Urinary bladder (tissue), 4 donors: ENCODE measurements around the gene SERPINI1. TPM values are rescaled to one million over a fixed set of nuclear protein-coding genes. Genes with fewer than 3 reads are reported as not detected.

Source experiments
- DNase-seq: peaks from one replicate; pipeline ENCODE4 v3.0.0-alpha.2; 2015; ENCODE audit errors: extremely low spot score
- H3K27ac ChIP-seq: one replicate; pipeline ENCODE4 v1.5.1; 2013; ENCODE audit warnings: low read depth, mild to moderate bottlenecking, moderate library complexity
- H3K36me3 ChIP-seq: one replicate; pipeline ENCODE4 v1.6.1; 2013; ENCODE audit warnings: mild to moderate bottlenecking, moderate library complexity; ENCODE audit not compliant: insufficient read depth
- H3K4me1 ChIP-seq: one replicate; pipeline ENCODE4 v1.6.1; 2013; ENCODE audit warnings: mild to moderate bottlenecking, moderate library complexity; ENCODE audit not compliant: insufficient read depth
- H3K4me3 ChIP-seq: one replicate; pipeline ENCODE4 v1.5.1; 2013; ENCODE audit warnings: low read depth, low read length
- WGBS: extraction: QIAGEN DNeasy Blood & Tissue Kit; methylation state at CpG from one replicate; pipeline ENCODE4 v1.1.7; 2013; 5-methylcytosine and 5-hydroxymethylcytosine counted together
- polyA plus RNA-seq: library from polyadenylated mRNA; stranded (reverse); fragments of 200-250 nt; gene quantifications from one replicate; pipeline ENCODE4 v1.2.3, GENCODE V29; 2013
- total RNA-seq: library from RNA; depleted of rRNA; stranded (reverse); fragments of >200 nt; gene quantifications from one replicate; pipeline ENCODE4 v1.2.3, GENCODE V29; 2014
- donor health status: healthy with polysubstance abuse.
- donor health status: healthy.

The SERPINI1 gene
- total and polyA plus RNA-seq, 2 donors = 8.9 to 10.0 TPM

GRCh38 chr3:167829071-167829470, 93.5 kb downstream of the SERPINI1 start:
- Histone ChIP-seq H3K36me3 (no peaks in the 10 kb centered on the region), H3K4me1 (no peaks in the 10 kb centered on the region), H3K4me3 (no peak overlapping the region), H3K27ac (no peak overlapping the region)
- WGBS = 83% methylated on average over 2 of the region's 2 CpGs
- DNase-seq = no peak

GRCh38 chr3:167830007-167830406, 94.5 kb downstream of the SERPINI1 start:
- no peak overlapping the region for H3K27ac ChIP-seq
- 81% methylated on average over 4 of the region's 4 CpGs for WGBS
- no peak for DNase-seq
- no peaks in the 10 kb centered on the region for H3K4me1 ChIP-seq
- no peaks in the 10 kb centered on the region for H3K36me3 ChIP-seq
- H3K4me3 ChIP-seq = no peak overlapping the region

GRCh38 chr3:167835359-167835758, 99.8 kb downstream of the SERPINI1 start:
- no peak overlapping the region for H3K27ac ChIP-seq
- DNase-seq = no peak
- WGBS = 86% methylated on average over 5 of the region's 5 CpGs
- no peaks in the 10 kb centered on the region for H3K36me3 ChIP-seq
- no peaks in the 10 kb centered on the region for H3K4me1 ChIP-seq
- no peak overlapping the region for H3K4me3 ChIP-seq

GRCh38 chr3:167835953-167836352, 100.4 kb downstream of the SERPINI1 start:
- DNase-seq = no peak
- Histone ChIP-seq H3K4me1 (no peaks in the 10 kb centered on the region), H3K27ac (no peak overlapping the region), H3K4me3 (no peak overlapping the region), H3K36me3 (no peaks in the 10 kb centered on the region)
- 81% methylated on average over 4 of the region's 4 CpGs for WGBS

GRCh38 chr3:167837466-167837865, 101.9 kb downstream of the SERPINI1 start:
- Histone ChIP-seq H3K4me3 (no peak overlapping the region), H3K36me3 (no peaks in the 10 kb centered on the region), H3K27ac (no peak overlapping the region), H3K4me1 (no peaks in the 10 kb centered on the region)
- WGBS = 37% methylated on average over 2 of the region's 2 CpGs
- DNase-seq = no peak

GRCh38 chr3:167839460-167840134, 104.1 kb downstream of the SERPINI1 start:
- no peaks in the 10 kb centered on the region for H3K36me3 ChIP-seq
- no peak overlapping the region for H3K4me3 ChIP-seq
- H3K27ac ChIP-seq = no peak overlapping the region
- DNase-seq = no peak
- WGBS = 50% methylated on average over 4 of the region's 4 CpGs
- no peaks in the 10 kb centered on the region for H3K4me1 ChIP-seq

GRCh38 chr3:167840247-167840646, 104.7 kb downstream of the SERPINI1 start:
- no peak for DNase-seq
- H3K4me1 ChIP-seq = no peaks in the 10 kb centered on the region
- H3K4me3 ChIP-seq = no peak overlapping the region
- H3K36me3 ChIP-seq = no peaks in the 10 kb centered on the region
- WGBS = 86% methylated on average over 3 of the region's 3 CpGs
- H3K27ac ChIP-seq = no peak overlapping the region

- Histone ChIP-seq H3K36me3 (no peaks in the 10 kb centered on the region), H3K4me1 (no peaks in the 10 kb centered on the region), H3K27ac (no peak overlapping the region), H3K4me3 (no peak overlapping the region)
- DNase-seq = no peak
- 83% methylated on average over 1 of the region's 1 CpG for WGBS
Measured at GRCh38 chr3:167843481-167843880, 108.0 kb downstream of the SERPINI1 start.

- Histone ChIP-seq H3K27ac (no peak overlapping the region), H3K36me3 (no peaks in the 10 kb centered on the region), H3K4me1 (no peaks in the 10 kb centered on the region), H3K4me3 (no peak overlapping the region)
- 85% methylated on average over 2 of the region's 2 CpGs for WGBS
- DNase-seq = no peak
Measured at GRCh38 chr3:167843886-167844285, 108.4 kb downstream of the SERPINI1 start.

- no peak overlapping the region for H3K27ac ChIP-seq
- H3K4me3 ChIP-seq = no peak overlapping the region
- no peak for DNase-seq
- H3K4me1 ChIP-seq = no peaks in the 10 kb centered on the region
- H3K36me3 ChIP-seq = no peaks in the 10 kb centered on the region
Measured at GRCh38 chr3:167844528-167844927, 109.0 kb downstream of the SERPINI1 start.

GRCh38 chr3:167851171-167851570, 115.7 kb downstream of the SERPINI1 start:
- no peaks in the 10 kb centered on the region for H3K36me3 ChIP-seq
- 69% methylated on average over 1 of the region's 1 CpG for WGBS
- H3K27ac ChIP-seq = no peak overlapping the region
- no peak for DNase-seq
- no peaks in the 10 kb centered on the region for H3K4me1 ChIP-seq
- no peak overlapping the region for H3K4me3 ChIP-seq

- DNase-seq = no peak
- no peaks in the 10 kb centered on the region for H3K36me3 ChIP-seq
- no peak overlapping the region for H3K27ac ChIP-seq
- H3K4me1 ChIP-seq = no peaks in the 10 kb centered on the region
- H3K4me3 ChIP-seq = no peak overlapping the region
- WGBS = 94% methylated on average over 3 of the region's 3 CpGs
Measured at GRCh38 chr3:167851749-167852148, 116.2 kb downstream of the SERPINI1 start.

- no peak for DNase-seq
- no peaks in the 10 kb centered on the region for H3K36me3 ChIP-seq
- no peak overlapping the region for H3K27ac ChIP-seq
- WGBS = 34% methylated on average over 2 of the region's 2 CpGs
- no peaks in the 10 kb centered on the region for H3K4me1 ChIP-seq
- no peak overlapping the region for H3K4me3 ChIP-seq
Measured at GRCh38 chr3:167852216-167852615, 116.7 kb downstream of the SERPINI1 start.

GRCh38 chr3:167854063-167854462, 118.5 kb downstream of the SERPINI1 start:
- 59% methylated on average over 1 of the region's 1 CpG for WGBS
- H3K36me3 ChIP-seq = no peaks in the 10 kb centered on the region

GRCh38 chr3:167854846-167855245, 119.3 kb downstream of the SERPINI1 start:
- no peaks in the 10 kb centered on the region for H3K36me3 ChIP-seq
- no peak for DNase-seq
- H3K4me1 ChIP-seq = no peaks in the 10 kb centered on the region
- H3K27ac ChIP-seq = no peak overlapping the region
- H3K4me3 ChIP-seq = no peak overlapping the region

More at GRCh38 chr3:167854063-167854462, 118.5 kb downstream of the SERPINI1 start:
- Histone ChIP-seq H3K4me3 (no peak overlapping the region), H3K4me1 (no peaks in the 10 kb centered on the region), H3K27ac (no peak overlapping the region)
- no peak for DNase-seq
